ENCODE measurements around the gene SPARC.

GRCh38 chr5:151625285-151625684 is 61.4 kb downstream of the SPARC start:
- TF ChIP-seq ZBTB7A (IDR thresholded peaks at IDR 0.05; ENCODE audit: low read depth): no peak
- no peak for TF ChIP-seq CREB1 (IDR thresholded peaks at IDR 0.05; ENCODE audit: low read depth)
- TF ChIP-seq TCF12 (IDR thresholded peaks at IDR 0.05; ENCODE audit: low read depth): no peak
- no peak for TF ChIP-seq EGR1 (IDR thresholded peaks at IDR 0.05)
- no peak for TF ChIP-seq REST (IDR thresholded peaks at IDR 0.05; ENCODE audit: low read depth)
- no peak for TF ChIP-seq YY1 (IDR thresholded peaks at IDR 0.05; ENCODE audit: low read depth)
- TF ChIP-seq TAF1 (IDR thresholded peaks at IDR 0.05; ENCODE audit: low read depth): no peak
- TF ChIP-seq EP300 (IDR thresholded peaks at IDR 0.05; ENCODE audit: borderline replicate concordance): no peak
- no peak for TF ChIP-seq FOXM1 (IDR thresholded peaks at IDR 0.05; ENCODE audit: borderline replicate concordance, low read depth)
- no peak for TF ChIP-seq TEAD4 (IDR thresholded peaks at IDR 0.05)
- no peak for TF ChIP-seq MAX (IDR thresholded peaks at IDR 0.05)

All from Ishikawa (cell line).